GM12878 (cell line): ENCODE measurements around the gene GORASP2. TPM values are rescaled to one million over a fixed set of nuclear protein-coding genes. Genes with fewer than 3 reads are reported as not detected.

Experiments
- ATAC-seq: fragments of 200-7000 bp; cut with Tn5 transposase; 3 replicates; pipeline ENCODE4 v1.9.1; 2020; ENCODE audit warnings: mild to moderate bottlenecking, moderate library complexity
- BruUV-seq: library from RNA; stranded (reverse); fragments of 400-500 nt; replicated peaks from 2 replicates; lab custom pipeline; 2021; lab: Mats Ljungman, UMichigan
- CTCF ChIA-PET: fragments of 300-600 bp; sonication (Branson Sonifier 250); formaldehyde crosslinking; extraction: SDS; loops from one replicate; lab custom pipeline; 2021; ENCODE audit warnings: inconsistent platforms; lab: Yijun Ruan, JAX
- POLR2A ChIA-PET: fragments of 350-600 bp; formaldehyde crosslinking; extraction: SDS; loops from one replicate; lab custom pipeline; 2021; ENCODE audit warnings: inconsistent platforms; lab: Charles Lee
- RAD21 ChIA-PET: fragments of 300-600 bp; sonication (Branson Sonifier 250); formaldehyde crosslinking; loops from one replicate; lab custom pipeline; 2023; ENCODE audit warnings: antibody characterized with exemption; ENCODE audit not compliant: unreplicated experiment; lab: Charles Lee
- SMC1A ChIA-PET: fragments of 300-600 bp; sonication (Branson Sonifier 250); formaldehyde crosslinking; loops from one replicate; lab custom pipeline; 2023; ENCODE audit not compliant: unreplicated experiment, uncharacterized antibody; lab: Charles Lee
- DNase-seq: peaks from one replicate; pipeline ENCODE4 v3.0.0-alpha.2; 2011; ENCODE audit warnings: low read depth, low spot score
- FAIRE-seq: peaks from 3 replicates; lab custom pipeline; 2011; peaks lifted over from hg19 to GRCh38; lab: Jason Lieb, UNC
- H2AFZ ChIP-seq: 2 replicates; pipeline ENCODE4 v1.6.0; 2011; ENCODE audit warnings: low read depth, low read length, control low read depth; ENCODE audit not compliant: control insufficient read depth
- H3K27ac ChIP-seq: 2 replicates; pipeline ENCODE4 v1.5.1; 2011; ENCODE audit warnings: control low read depth; ENCODE audit not compliant: control insufficient read depth, insufficient read depth
- H3K27me3 ChIP-seq, 2 experiments: replicated peaks in 1 of 2; 2 replicates each; pipeline versions ENCODE4 v1.6.0 to v1.6.1; 2011; ENCODE audit warnings: low read length in 1 of 2; ENCODE audit not compliant: control insufficient read depth in 2 of 2, insufficient read depth in 2 of 2
- H3K36me3 ChIP-seq, 2 experiments: 2 replicates each; pipeline ENCODE4 v1.5.1; 2011; ENCODE audit warnings: low read length in 1 of 2; ENCODE audit not compliant: control insufficient read depth in 2 of 2, insufficient read depth in 2 of 2
- H3K4me1 ChIP-seq: 2 replicates; pipeline ENCODE4 v1.6.1; 2011; ENCODE audit warnings: mild to moderate bottlenecking, low read length, moderate library complexity, mixed read lengths; ENCODE audit not compliant: control insufficient read depth, insufficient read depth
- H3K4me2 ChIP-seq: 2 replicates; pipeline ENCODE4 v1.6.0; 2011; ENCODE audit warnings: control low read depth; ENCODE audit not compliant: control insufficient read depth, insufficient read depth
- H3K4me3 ChIP-seq: fragments of 200-600 bp; sonication (generic); 2 replicates; pipeline ENCODE4 v1.5.1; 2016
- H3K79me2 ChIP-seq: 2 replicates; pipeline ENCODE4 v1.6.0; 2011; ENCODE audit warnings: low read length; ENCODE audit not compliant: control insufficient read depth, insufficient read depth
- H3K9ac ChIP-seq: 2 replicates; pipeline ENCODE4 v1.8.0; 2011; ENCODE audit warnings: low read length, control low read depth, mixed read lengths; ENCODE audit not compliant: control insufficient read depth, insufficient read depth
- H3K9me3 ChIP-seq: replicated peaks from 3 replicates; pipeline ENCODE4 v1.5.1; 2011; ENCODE audit warnings: mild to moderate bottlenecking, low read length; ENCODE audit not compliant: control insufficient read depth, insufficient read depth
- H4K20me1 ChIP-seq: 2 replicates; pipeline ENCODE4 v1.6.0; 2011; ENCODE audit not compliant: control insufficient read depth, insufficient read depth
- E2F8 ChIP-seq: fragments of 450-650 bp; IDR thresholded peaks from 2 replicates; pipeline ENCODE4 v1.6.1; 2018; ENCODE audit warnings: mild to moderate bottlenecking, low read depth, moderate library complexity; ENCODE audit not compliant: partially characterized antibody
- PKNOX1 ChIP-seq: fragments of 450-650 bp; IDR thresholded peaks from 2 replicates; pipeline ENCODE4 v1.6.1; 2016; ENCODE audit warnings: mild to moderate bottlenecking
- POLR2A ChIP-seq: IDR thresholded peaks from 2 replicates; pipeline ENCODE4 v1.6.1; 2011; ENCODE audit warnings: low read depth, mild to moderate bottlenecking, low read length
- SMAD5 ChIP-seq: IDR thresholded peaks from 2 replicates; pipeline ENCODE4 v1.6.1; 2016; ENCODE audit warnings: antibody characterized with exemption, low read depth
- TARDBP ChIP-seq: IDR thresholded peaks from 2 replicates; pipeline ENCODE4 v1.6.1; 2016; ENCODE audit warnings: borderline replicate concordance
- TCF12 ChIP-seq: IDR thresholded peaks from 2 replicates; pipeline ENCODE4 v1.6.1; 2011; ENCODE audit warnings: low read depth, mild to moderate bottlenecking, low read length
- WGBS: methylation state at CpG from one replicate; pipeline ENCODE4 v1.1.6; 2016; ENCODE audit warnings: low lambda C conversion rate; ENCODE audit not compliant: insufficient replicate concordance, insufficient coverage; ENCODE audit errors: missing lambda C conversion rate; 5-methylcytosine and 5-hydroxymethylcytosine counted together
- in situ Hi-C: fragments of 300-500 bp; cut with MboI; formaldehyde crosslinking; loops from 9 replicates; pipeline ENCODE4 v1.14.3; 2018; ENCODE audit warnings: mixed read lengths
- intact Hi-C: fragments of 100-400 bp; cut with micrococcal nuclease; formaldehyde crosslinking; loops from one replicate; pipeline ENCODE4 v1.14.2; 2022; ENCODE audit not compliant: unreplicated experiment
- polyA plus RNA-seq, 11 experiments: library from polyadenylated mRNA; depleted of rRNA in 4 of 11; unstranded in 6 of 11; stranded (reverse) in 5 of 11; fragments of >200 nt; fragmentation: Nextera tagmentation in 4 of 11; fragmentation: Illumina TruSeq in 1 of 11; extraction: Ambion mirVana in 4 of 11; extraction: Trizol in 1 of 11; gene quantifications; 1 replicate in 1 of 11; 2 replicates in 10 of 11; pipeline versions ENCODE4 v1.2.1 to v1.2.3, GENCODE V29; 2011 to 2016; ENCODE audit warnings: inconsistent platforms in 2 of 11, missing spikeins in 2 of 11, low read depth in 1 of 11
- total RNA-seq, 4 experiments: library from RNA; depleted of rRNA in 3 of 4; stranded (reverse); fragments of >200 nt in 3 of 4; fragmentation: Illumina TruSeq in 1 of 4; extraction: Trizol in 1 of 4; gene quantifications; 2 replicates each; pipeline versions ENCODE4 v1.2.1 to v1.2.3, GENCODE V29; 2013 to 2021
- TF ChIP-seq, protein P1 (sequence below): fragments of 450-650 bp; conservative IDR thresholded peaks from 2 replicates; pipeline ENCODE4 v1.6.1; 2017; ENCODE audit warnings: mild to moderate bottlenecking, moderate library complexity

GORASP2 gene
- total and polyA plus RNA-seq, 10 of the 15 experiments (the other 5 are each of a cell fraction or from before 2014, with no cell fraction given), result 26.3 to 169 (median 103) TPM

- ChIA-PET CTCF (interaction anchor here (0.6 to 6.5 kb wide), 20 partner anchors 9 to 1198 kb away, joined by 3 to 53 read pairs (median 4); partner anchors contain the start of gene CYBRD1), RAD21 (interaction anchor here (0.6 to 2.8 kb wide), 10 partner anchors 9 to 1174 kb away, joined by 3 to 23 read pairs (median 6); no protein-coding TSS in a partner anchor), SMC1A (interaction anchor here (0.6 to 5.5 kb wide), 9 partner anchors 11 to 592 kb away, joined by 3 to 55 read pairs (median 5); no protein-coding TSS in a partner anchor), POLR2A (interaction anchor here (0.7 to 1.7 kb wide), 6 partner anchors 17 to 502 kb away, joined by 3 to 5 read pairs (median 4); no protein-coding TSS in a partner anchor)
- Histone ChIP-seq H3K27me3 (no peaks in the 10 kb centered on the region), H3K27ac (peak overlapping the region; percentile 88), H4K20me1 (no peaks in the 10 kb centered on the region), H3K36me3 (no peaks in the 10 kb centered on the region), H3K79me2 (peaks cover 55% of the 10 kb centered on the region), H2AFZ (peak overlapping the region; percentile 55), H3K4me3 (peak overlapping the region; percentile 90), H3K4me2 (peak overlapping the region; percentile 80), H3K4me1 (no peaks in the 10 kb centered on the region), H3K9me3 (no peaks in the 10 kb centered on the region; the same call in 1 of the 3 replicates), H3K9ac (peak overlapping the region; percentile 93)
- under 1% methylated on average over 19 of the region's 21 CpGs for WGBS
- peak; percentile 42 for ATAC-seq
- no peak for FAIRE-seq
- no TSS peak for BruUV-seq
- in situ Hi-C loops, result loop anchor here (25.0 kb wide), 1 partner anchor 1633 kb away; the partner anchor contains the start of gene PDK1
- intact Hi-C loops, result loop anchor here (1.0 to 5.0 kb wide), 2 partner anchors 44 to 503 kb away; partner anchors contain the start of genes DCAF17 and METTL8
- 0 out of 2 replicates have a peak, but pooled peaks have one; percentile 35 for TF ChIP-seq TCF12
- TF ChIP-seq TARDBP, result no peak
- no peak for DNase-seq
Observed at GRCh38 chr2:170929686-170930050, 615 bp downstream of the GORASP2 start.

- in situ Hi-C loops (loop anchor here (25.0 kb wide), 1 partner anchor 1632 kb away; the partner anchor contains the start of gene PDK1), intact Hi-C loops (no loop called here)
- FAIRE-seq (peak; percentile 95), ATAC-seq (peak; percentile 62), DNase-seq (peak; percentile 67)
- Histone ChIP-seq H3K9me3 (no peaks in the 10 kb centered on the region), H4K20me1 (no peaks in the 10 kb centered on the region), H3K27ac (peak overlapping the region; percentile 88), H3K4me1 (no peaks in the 10 kb centered on the region), H3K27me3 (no peaks in the 10 kb centered on the region), H3K9ac (peak overlapping the region; percentile 93), H3K36me3 (no peaks in the 10 kb centered on the region), H3K79me2 (peaks cover 61% of the 10 kb centered on the region), H2AFZ (peak overlapping the region; percentile 55), H3K4me3 (peak overlapping the region; percentile 90), H3K4me2 (peak overlapping the region; percentile 80)
- ChIA-PET POLR2A (interaction anchor here (0.7 to 1.7 kb wide), 7 partner anchors 14 to 508 kb away, joined by 3 to 5 read pairs (median 4); no protein-coding TSS in a partner anchor), RAD21 (interaction anchor here (0.6 to 2.8 kb wide), 12 partner anchors 8 to 1173 kb away, joined by 3 to 23 read pairs (median 4); no protein-coding TSS in a partner anchor), CTCF (interaction anchor here (0.7 to 6.5 kb wide), 17 partner anchors 9 to 1013 kb away, joined by 3 to 53 read pairs (median 4); partner anchors contain the start of gene DYNC1I2), SMC1A (interaction anchor here (0.6 to 5.5 kb wide), 10 partner anchors 11 to 1173 kb away, joined by 3 to 55 read pairs (median 4); no protein-coding TSS in a partner anchor)
- 2% methylated on average over 15 of the region's 15 CpGs for WGBS
- TSS peak; percentile 53 for BruUV-seq
- TF ChIP-seq PKNOX1 (peak; percentile 96), SMAD5 (peak; percentile 33; the same call in 1 of the 2 replicates), E2F8 (peak; percentile 59), POLR2A (peak; percentile 77)
- TF ChIP-seq, protein P1, sequence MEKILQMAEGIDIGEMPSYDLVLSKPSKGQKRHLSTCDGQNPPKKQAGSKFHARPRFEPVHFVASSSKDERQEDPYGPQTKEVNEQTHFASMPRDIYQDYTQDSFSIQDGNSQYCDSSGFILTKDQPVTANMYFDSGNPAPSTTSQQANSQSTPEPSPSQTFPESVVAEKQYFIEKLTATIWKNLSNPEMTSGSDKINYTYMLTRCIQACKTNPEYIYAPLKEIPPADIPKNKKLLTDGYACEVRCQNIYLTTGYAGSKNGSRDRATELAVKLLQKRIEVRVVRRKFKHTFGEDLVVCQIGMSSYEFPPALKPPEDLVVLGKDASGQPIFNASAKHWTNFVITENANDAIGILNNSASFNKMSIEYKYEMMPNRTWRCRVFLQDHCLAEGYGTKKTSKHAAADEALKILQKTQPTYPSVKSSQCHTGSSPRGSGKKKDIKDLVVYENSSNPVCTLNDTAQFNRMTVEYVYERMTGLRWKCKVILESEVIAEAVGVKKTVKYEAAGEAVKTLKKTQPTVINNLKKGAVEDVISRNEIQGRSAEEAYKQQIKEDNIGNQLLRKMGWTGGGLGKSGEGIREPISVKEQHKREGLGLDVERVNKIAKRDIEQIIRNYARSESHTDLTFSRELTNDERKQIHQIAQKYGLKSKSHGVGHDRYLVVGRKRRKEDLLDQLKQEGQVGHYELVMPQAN, result peak; percentile 76
Observed at GRCh38 chr2:170930131-170930990, 1.3 kb downstream of the GORASP2 start.
